Osteocyte (in vitro differentiated cells): ENCODE results near the gene ABT1. TPM values are rescaled to one million over a fixed set of nuclear protein-coding genes. Genes with fewer than 3 reads are reported as not detected.

Experiments used
- DNase-seq: peaks from one replicate; pipeline ENCODE4 v3.0.0; 2021; ENCODE audit warnings: mixed read lengths; ENCODE audit not compliant: unreplicated experiment; ENCODE audit errors: extremely low spot score
- H3K27ac Mint-ChIP-seq: one replicate; pipeline ENCODE4 v1.8.0; 2021; ENCODE audit warnings: mild to moderate bottlenecking, mixed read lengths; ENCODE audit not compliant: unreplicated experiment
- H3K27me3 Mint-ChIP-seq: one replicate; pipeline ENCODE4 v1.8.0; 2021; ENCODE audit warnings: mixed read lengths; ENCODE audit not compliant: unreplicated experiment
- H3K36me3 Mint-ChIP-seq: one replicate; pipeline ENCODE4 v1.8.0; 2021; ENCODE audit warnings: mixed read lengths; ENCODE audit not compliant: unreplicated experiment
- H3K4me1 Mint-ChIP-seq: one replicate; pipeline ENCODE4 v1.8.0; 2021; ENCODE audit warnings: mixed read lengths; ENCODE audit not compliant: unreplicated experiment
- H3K4me3 Mint-ChIP-seq: one replicate; pipeline ENCODE4 v1.8.0; 2021; ENCODE audit warnings: mild to moderate bottlenecking, moderate library complexity, mixed read lengths; ENCODE audit not compliant: unreplicated experiment
- H3K9me3 Mint-ChIP-seq: one replicate; pipeline ENCODE4 v1.8.0; 2021; ENCODE audit warnings: mixed read lengths; ENCODE audit not compliant: unreplicated experiment
- CTCF ChIP-seq: fragments of 200-600 bp; sonication (generic); IDR thresholded peaks from 2 replicates; pipeline ENCODE4 v1.5.0; 2021; ENCODE audit warnings: antibody characterized with exemption, mild to moderate bottlenecking, moderate library complexity
- total RNA-seq: library from RNA; stranded (reverse); gene quantifications from 2 replicates; pipeline ENCODE4 v1.2.1, GENCODE V29; 2021

The ABT1 gene
- total RNA-seq, 1 donor from 2014 or later = 13.9 TPM

GRCh38 chr6:26588965-26589364, 7.8 kb upstream of the ABT1 start:
- Mint-ChIP-seq H3K27me3 (peaks cover 63% of the 10 kb centered on the region), H3K36me3 (no peaks in the 10 kb centered on the region), H3K27ac (no peak overlapping the region), H3K9me3 (no peaks in the 10 kb centered on the region), H3K4me3 (no peak overlapping the region), H3K4me1 (no peaks in the 10 kb centered on the region)
- DNase-seq = no peak
- TF ChIP-seq CTCF = no peak

GRCh38 chr6:26592649-26593048, 4.1 kb upstream of the ABT1 start:
- no peak for DNase-seq
- no peak overlapping the region for H3K27ac Mint-ChIP-seq
- H3K4me1 Mint-ChIP-seq = peaks cover 7% of the 10 kb centered on the region
- H3K4me3 Mint-ChIP-seq = no peak overlapping the region
- H3K36me3 Mint-ChIP-seq = no peaks in the 10 kb centered on the region
- H3K9me3 Mint-ChIP-seq = no peaks in the 10 kb centered on the region
- peak; percentile 9 for TF ChIP-seq CTCF
- peaks cover 50% of the 10 kb centered on the region for H3K27me3 Mint-ChIP-seq

- Mint-ChIP-seq H3K4me3 (no peak overlapping the region), H3K9me3 (no peaks in the 10 kb centered on the region), H3K4me1 (peaks cover 14% of the 10 kb centered on the region), H3K27ac (no peak overlapping the region), H3K27me3 (peaks cover 50% of the 10 kb centered on the region), H3K36me3 (peaks cover 5% of the 10 kb centered on the region)
- DNase-seq = no peak
- TF ChIP-seq CTCF = no peak
Measured at GRCh38 chr6:26593278-26594130, 3.2 kb upstream of the ABT1 start.

DNA sequence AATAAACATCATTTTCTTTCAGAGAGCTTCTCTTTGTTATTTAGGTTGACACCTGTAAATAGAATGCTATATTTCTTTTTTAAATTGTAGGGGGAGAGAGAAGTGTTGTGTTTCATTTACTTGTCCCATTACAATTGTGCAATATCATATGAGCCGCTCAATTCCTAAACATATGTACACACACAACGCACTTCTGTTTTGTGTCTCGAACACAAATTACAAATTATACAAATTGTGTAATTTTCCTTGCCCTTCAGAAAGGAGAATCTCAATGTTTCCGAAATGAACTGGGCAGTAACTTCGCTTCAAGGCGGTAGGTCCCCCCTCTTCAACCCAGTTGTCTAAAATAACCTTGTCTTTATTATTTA, 2.6 kb upstream of the ABT1 start:
- Mint-ChIP-seq H3K27ac (no peak overlapping the region), H3K9me3 (no peaks in the 10 kb centered on the region), H3K4me1 (peaks cover 17% of the 10 kb centered on the region), H3K4me3 (no peak overlapping the region), H3K36me3 (peaks cover 8% of the 10 kb centered on the region), H3K27me3 (peaks cover 50% of the 10 kb centered on the region)
- no peak for TF ChIP-seq CTCF
- no peak for DNase-seq

DNA sequence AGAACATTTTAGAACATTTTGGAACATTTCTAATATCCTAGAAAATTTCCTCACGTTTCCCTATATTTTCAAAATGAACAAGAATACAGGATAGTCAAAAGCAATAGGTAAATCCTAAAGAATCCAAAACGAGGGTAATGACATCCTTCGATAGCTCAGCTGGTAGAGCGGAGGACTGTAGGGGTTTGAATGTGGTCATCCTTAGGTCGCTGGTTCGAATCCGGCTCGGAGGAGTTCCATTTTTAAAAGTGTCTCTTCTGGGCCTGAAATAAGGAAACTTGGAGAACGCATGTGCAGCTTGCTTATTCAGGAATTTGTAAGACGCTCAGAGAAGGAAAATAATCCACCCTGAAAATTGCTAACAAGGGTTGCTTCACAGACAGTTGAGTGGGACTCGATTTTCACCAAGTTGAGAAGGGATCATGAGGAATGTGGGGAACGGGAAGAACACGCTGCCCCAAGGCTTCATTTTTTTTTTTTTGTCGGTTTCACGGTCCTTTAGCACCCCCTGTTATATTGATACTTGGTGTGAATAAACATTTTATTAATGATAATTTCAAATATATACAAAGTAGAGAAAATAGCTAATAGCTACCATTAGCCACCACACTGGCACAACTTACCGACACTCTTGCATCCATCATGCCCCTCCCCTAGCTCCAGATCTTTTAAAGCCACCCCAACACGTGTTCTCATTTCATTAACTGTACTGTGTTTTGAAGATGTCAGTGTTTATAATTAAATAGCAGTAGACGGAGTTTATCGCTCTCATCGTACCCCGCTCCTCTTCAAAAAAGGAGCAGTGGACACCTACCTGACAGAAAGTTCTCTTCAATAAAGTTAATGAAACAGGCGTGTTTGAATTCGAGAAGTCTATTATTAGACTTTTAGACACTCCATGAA, 1.8 kb upstream of the ABT1 start:
- no peak for TF ChIP-seq CTCF
- H3K4me3 Mint-ChIP-seq = peak overlapping the region; percentile 19
- no peak overlapping the region for H3K27ac Mint-ChIP-seq
- no peak for DNase-seq
- H3K4me1 Mint-ChIP-seq = peaks cover 17% of the 10 kb centered on the region
- H3K9me3 Mint-ChIP-seq = no peaks in the 10 kb centered on the region
- peaks cover 16% of the 10 kb centered on the region for H3K36me3 Mint-ChIP-seq
- peaks cover 44% of the 10 kb centered on the region for H3K27me3 Mint-ChIP-seq
